Stimulated activated CD8-positive, alpha-beta memory T cell treated with anti-CD3 and anti-CD28 coated beads, Interleukin-15, amount 100 ng/mL, for 4 hours (primary cell): ENCODE results near the gene LRRC4.

ENCODE experiments used
- DNase-seq, 2 donors: peaks; one replicate each; pipeline ENCODE4 v3.0.0-alpha.2; 2020; ENCODE audit warnings: low read depth in 2 of 2

LRRC4 gene

GRCh38 chr7:128006550-128007302 lies 24.5 kb downstream of the LRRC4 start:
- no peak for DNase-seq

GRCh38 chr7:128005759-128006159 lies 25.5 kb downstream of the LRRC4 start:
- no peak for DNase-seq

DNA sequence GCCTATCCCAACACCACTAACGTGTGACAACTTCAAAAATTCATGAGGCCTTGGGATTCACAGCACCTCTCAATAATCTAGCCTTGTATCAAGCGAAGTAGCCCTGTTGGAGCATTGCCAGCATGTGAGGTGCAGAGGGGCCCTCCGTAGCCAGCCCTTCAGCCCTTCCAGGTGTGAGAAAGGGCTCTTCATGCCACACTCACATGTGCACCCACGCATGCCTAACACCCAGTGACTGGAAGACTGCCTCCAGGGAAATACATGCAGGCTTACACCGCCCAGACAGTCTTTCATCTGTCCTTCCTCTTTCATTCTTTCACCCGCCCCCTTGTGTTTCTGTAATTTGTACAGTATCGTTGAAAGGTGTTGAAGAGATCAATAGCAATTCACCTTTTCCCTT lies 26.1 kb downstream of the LRRC4 start:
- no peak for DNase-seq

- no peak for DNase-seq
Observed at GRCh38 chr7:128004623-128005022, 26.6 kb downstream of the LRRC4 start.

- DNase-seq: no peak
Observed at GRCh38 chr7:128003787-128004186, 27.4 kb downstream of the LRRC4 start.

DNA sequence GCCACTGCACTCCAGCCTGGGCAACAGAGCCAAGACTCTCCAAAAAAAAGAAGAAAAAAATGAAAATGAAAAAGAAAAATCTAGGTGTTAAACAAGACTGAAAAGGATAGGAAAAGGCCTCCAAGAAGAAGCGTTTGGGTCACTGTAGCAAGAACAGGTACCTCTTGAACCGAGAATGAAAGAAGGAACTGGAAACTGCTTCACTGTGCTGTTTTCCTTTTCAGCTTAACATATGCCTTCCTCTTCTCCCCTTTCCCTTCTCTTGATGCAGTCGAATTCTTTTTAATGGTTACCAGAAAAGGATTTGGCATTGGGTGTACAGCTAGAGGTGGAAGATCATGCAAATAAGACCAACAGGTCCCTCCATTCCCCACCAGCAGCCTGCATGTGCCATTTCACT lies 28.1 kb downstream of the LRRC4 start:
- no peak for DNase-seq

GRCh38 chr7:128000854-128001265 lies 30.4 kb downstream of the LRRC4 start:
- no peak for DNase-seq

DNA sequence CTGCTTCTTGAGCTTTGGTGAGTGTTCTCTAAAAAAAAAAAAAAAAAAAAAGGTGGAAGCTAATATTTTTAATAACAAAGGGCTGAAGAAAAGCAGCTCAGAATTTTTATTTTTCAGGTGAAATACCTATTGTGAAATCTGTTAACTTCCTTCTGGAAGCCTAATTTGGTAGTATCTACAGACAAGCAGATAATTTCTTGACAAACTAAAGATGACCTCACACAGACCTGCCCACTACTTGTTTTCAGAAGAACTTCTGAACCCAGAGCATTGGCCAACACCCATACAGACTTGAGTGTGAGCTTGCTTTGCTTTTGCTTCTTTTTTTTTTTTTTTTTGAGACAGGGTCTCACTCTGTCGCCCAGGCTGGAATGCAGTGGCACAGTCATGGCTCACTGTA lies 31.2 kb downstream of the LRRC4 start:
- DNase-seq: no peak

- DNase-seq: no peak
Observed at GRCh38 chr7:127998671-127999070, 32.6 kb downstream of the LRRC4 start.

DNA sequence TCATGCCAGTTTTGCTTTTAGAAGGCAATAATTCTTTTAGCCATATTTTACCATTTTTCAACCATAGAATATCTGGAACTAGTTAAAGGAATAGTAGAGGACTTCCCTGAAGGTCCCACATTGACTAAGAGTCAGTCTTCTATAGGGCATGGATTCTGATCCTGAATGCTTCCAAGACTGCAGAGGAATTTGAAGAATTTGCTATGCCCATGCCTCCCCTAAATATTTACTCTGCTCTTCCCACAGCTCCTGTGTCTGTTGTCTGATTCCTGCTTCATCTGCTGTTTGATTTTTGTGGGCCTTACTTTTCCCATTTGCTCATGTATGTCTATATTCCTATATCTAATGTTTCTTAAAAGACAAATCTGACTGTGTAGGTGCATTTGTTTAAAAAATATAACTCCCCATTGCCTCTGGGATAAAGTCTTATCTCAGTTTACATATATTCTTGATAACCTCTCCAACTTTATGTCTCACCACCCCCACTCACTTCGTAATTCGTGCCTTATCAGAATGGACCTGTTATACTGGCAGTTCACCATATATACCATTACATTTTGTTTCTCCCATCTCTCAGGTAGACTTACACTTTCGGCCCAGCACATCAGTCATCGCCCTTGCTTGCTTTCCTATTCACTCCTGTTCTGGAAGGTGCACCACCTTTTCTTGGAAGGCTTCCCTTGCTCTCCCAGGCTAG lies 33.9 kb downstream of the LRRC4 start:
- no peak for DNase-seq

GRCh38 chr7:127996253-127997071 lies 34.8 kb downstream of the LRRC4 start:
- DNase-seq: no peak

GRCh38 chr7:127995881-127996215 lies 35.4 kb downstream of the LRRC4 start:
- DNase-seq: no peak

- DNase-seq: no peak
Observed at GRCh38 chr7:127995156-127995880, 35.9 kb downstream of the LRRC4 start.

GRCh38 chr7:127993987-127994386 lies 37.2 kb downstream of the LRRC4 start:
- no peak for DNase-seq

DNA sequence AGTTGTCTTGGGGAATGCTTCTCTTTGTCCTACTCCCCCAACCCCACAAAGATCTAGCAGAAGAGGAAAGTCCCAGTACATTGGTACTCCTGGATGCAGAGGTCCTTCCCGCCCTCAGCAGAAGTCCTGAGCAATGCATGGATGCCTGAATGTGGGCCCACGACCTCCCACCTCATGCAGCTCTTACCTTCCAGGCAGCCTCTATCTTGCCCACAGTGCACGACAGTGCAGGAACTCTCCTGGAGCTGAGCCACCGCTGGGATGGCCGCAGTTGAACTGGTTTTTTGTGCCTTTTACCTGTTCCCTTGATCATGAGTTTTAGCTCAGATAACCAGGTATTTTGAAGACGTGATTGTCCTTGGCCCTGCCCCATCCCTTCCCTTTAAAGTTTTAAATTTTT lies 37.9 kb downstream of the LRRC4 start:
- no peak for DNase-seq

- DNase-seq: no peak
Observed at GRCh38 chr7:127988751-127989150, 42.5 kb downstream of the LRRC4 start.

DNA sequence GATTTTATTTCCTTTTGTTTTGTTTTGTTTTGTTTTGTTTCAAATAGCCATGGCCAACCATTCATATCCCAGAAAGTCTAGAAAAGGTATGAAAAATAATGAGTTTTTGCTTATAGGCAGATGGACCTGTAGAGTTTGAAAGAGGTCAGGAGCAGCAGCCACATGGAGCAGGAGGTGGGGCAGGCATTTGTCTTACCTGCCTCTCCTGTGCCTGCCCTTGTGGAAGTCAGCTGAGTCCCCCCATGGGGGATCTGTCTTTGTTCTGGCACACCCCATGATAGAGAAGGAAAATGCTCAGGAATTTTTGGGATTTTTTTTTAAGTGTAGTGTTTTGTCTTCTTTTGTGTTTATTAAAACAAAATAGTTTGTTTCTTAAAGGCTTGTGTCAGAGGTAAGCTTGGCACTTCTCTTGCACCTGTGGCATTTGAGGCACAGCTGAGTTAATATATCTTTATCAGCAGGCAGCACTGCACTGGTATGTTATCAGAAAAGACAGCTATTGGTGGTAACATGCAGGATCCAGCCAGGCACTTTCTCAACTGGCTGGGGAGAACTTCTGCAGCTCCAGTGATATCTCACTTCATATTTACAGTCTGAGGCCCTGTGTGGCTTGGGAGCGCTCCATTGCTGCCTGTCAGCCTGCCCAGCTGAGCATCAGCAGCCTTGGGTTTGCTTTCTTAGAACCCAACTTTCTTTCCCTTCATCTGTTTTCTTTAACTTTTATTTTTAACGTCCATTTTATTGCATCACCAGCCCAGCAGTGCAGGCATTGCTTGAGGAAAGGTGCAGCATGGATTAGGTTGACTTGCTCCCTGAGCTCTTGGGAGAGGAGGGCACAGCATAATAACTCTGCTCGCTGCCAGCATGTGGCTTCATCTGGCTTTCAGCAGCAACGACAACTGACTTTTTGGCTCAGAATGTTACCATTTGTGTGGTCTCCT lies 44.4 kb downstream of the LRRC4 start:
- DNase-seq: no peak

DNA sequence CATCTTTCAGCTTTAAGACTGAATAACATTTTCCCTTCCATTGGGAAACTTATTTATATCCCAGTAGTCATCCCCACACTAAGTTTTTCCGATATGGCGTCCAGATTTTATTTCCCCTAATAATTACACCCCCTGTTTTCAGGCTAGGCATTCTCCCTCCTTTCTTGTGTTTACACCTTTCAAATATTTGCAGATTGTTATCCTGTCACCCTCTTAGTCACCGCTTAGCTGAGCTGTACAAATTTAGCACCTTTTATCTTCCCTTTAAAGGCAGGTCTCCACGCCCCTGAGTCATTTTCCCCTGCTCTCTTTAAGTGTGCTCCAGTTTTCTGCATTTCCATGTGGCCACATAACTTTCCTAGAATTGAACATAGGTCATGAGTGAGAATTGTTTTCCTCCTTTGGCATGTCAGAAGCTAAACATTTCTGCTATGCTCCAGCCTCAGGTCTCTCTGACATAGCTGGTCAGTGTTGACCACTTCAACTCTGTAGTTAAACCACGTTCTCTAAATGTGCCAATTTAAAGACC lies 47.4 kb downstream of the LRRC4 start:
- no peak for DNase-seq

GRCh38 chr7:127981965-127982364 lies 49.3 kb downstream of the LRRC4 start:
- no peak for DNase-seq

DNA sequence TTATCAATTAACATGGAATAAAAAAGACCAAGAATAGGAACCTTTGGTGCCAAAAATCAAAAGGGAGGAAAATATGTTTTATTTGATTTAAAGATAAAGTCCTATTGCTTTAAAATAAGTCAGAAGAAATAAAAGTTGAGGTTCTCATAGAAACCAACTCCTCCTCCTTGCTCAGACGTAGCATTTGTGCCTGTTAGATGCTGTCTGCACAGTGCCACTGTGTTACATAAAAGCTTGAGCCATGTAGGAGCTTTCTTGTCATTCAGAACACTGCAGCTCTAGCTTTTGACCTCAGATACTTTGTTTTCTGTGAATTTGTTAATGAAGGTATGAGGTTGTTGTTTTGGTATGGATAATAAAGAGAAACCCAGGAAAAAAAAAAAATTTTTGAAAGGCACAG lies 50.3 kb downstream of the LRRC4 start:
- DNase-seq: no peak

DNA sequence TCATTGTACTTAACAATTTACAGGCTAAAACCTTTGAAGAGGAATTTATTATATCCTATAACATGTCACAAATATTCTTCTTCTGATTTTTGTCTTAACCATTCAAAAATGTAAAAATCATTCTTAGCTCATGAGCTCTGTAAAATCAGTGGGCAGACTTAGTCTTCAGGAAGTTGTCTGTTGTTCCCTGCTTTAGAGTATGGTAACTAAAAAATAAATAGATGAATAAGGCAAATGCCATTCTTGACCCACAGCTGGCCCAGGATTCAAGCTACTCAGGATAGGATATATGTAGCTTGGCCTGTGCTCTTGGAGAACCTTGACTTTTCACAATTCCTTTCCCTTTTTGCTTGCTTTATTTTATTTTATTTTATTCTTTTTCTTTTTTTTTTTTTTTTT lies 51.5 kb downstream of the LRRC4 start:
- no peak for DNase-seq
